ENCODE data around the gene PTPRN2.

The PTPRN2 gene

DNA sequence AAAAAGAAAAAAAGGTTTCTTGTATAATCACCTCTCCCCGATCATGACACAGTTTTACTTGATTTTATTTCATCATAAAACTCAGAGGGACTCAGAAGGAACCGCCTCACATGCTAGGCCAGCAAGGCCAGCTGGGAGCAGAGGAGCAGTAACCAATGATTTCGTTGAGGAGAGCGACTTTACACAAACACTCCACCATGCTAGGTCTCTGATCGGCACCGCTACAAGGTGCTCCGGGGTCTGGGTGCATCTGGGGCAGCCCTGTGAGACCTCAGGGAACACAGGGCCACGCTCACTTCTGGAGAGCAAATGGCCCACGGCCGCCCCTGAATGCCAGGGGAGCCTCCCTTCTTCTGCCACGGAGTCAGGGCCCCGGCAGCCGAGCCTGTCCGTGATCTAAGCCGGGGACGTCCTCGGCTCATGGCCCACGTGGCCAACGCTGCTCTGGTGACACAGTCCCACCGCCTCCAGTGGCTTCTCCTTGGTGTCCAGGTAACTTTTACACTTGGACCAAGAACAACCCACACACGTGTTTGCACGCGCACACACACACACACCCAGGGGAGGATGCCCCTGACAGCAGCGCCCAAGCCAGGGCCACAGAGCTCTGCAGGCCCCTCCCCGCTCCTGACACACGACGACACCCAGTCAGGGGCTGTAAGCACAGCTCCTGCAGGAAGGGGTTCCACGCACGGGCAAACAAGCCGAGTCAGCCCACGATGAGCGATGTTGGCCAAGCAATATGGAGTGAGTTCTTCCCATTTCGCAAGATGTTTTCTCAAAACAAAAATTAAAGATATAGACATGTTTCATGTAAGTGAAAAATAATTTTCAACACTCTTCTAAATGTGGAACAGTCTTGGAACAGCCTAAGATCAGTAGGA lies 918.5 kb downstream of the PTPRN2 start:
- Histone ChIP-seq H3K9ac (ENCODE audit: low read depth, low read length, poor library complexity) (no peak overlapping the region), H2BK120ac (ENCODE audit: low read depth, low read length) (no peak overlapping the region), H3K4me1 (ENCODE audit: control insufficient read depth in 2 of 2, insufficient read depth in 1 of 2, low read depth in 1 of 2, low read length in 2 of 2) (peaks cover 30 to 35% of the 10 kb centered on the region in 2 donors), H3K14ac (ENCODE audit: low read length) (peak overlapping the region; percentile 22), H3K18ac (ENCODE audit: low read length) (peak overlapping the region; percentile 20), H2BK5ac (ENCODE audit: low read length) (no peak overlapping the region), H2AFZ (ENCODE audit: low read length) (no peak overlapping the region), H4K91ac (ENCODE audit: low read depth, low read length, poor library complexity) (no peak overlapping the region), H3K27me3 (ENCODE audit: control insufficient read depth in 3 of 3, insufficient read depth in 3 of 3, low read depth in 1 of 3, low read length in 3 of 3) (peaks cover 0 to 2% (median 0%) of the 10 kb centered on the region in 3 experiments), H3K79me1 (ENCODE audit: low read depth, low read length) (peaks cover 19% of the 10 kb centered on the region), H3K4me2 (ENCODE audit: insufficient read depth, low read length, poor library complexity, severe bottlenecking) (no peak overlapping the region), H2AK5ac (ENCODE audit: low read depth, low read length) (peak overlapping the region; percentile 12), H2BK15ac (ENCODE audit: low read length) (no peak overlapping the region), H2BK12ac (ENCODE audit: low read length) (no peak overlapping the region), H3K27ac (replicated peaks; ENCODE audit: low read length) (peak overlapping the region; percentile 38), H3K23ac (ENCODE audit: low read depth, low read length, poor library complexity) (no peak overlapping the region), H3K4ac (ENCODE audit: low read length) (no peak overlapping the region), H3K9me3 (replicated peaks in 1 of 2; ENCODE audit: control insufficient read depth in 2 of 2, insufficient read depth in 1 of 2, low read depth in 1 of 2, low read length in 2 of 2) (no peaks in the 10 kb centered on the region), H3K36me3 (replicated peaks in 1 of 2; ENCODE audit: control insufficient read depth in 2 of 2, insufficient read depth in 2 of 2, low read length in 2 of 2) (peaks cover 15 to 97% of the 10 kb centered on the region in 2 donors), H3K4me3 (ENCODE audit: low read length in 2 of 2) (no peak overlapping the region), H4K8ac (ENCODE audit: low read depth, low read length) (no peak overlapping the region)
- no peak for DNase-seq (ENCODE audit: low spot score)
- WGBS, 2 donors (ENCODE audit: extremely low coverage in 2 of 2, insufficient read length in 2 of 2, insufficient replicate concordance in 1 of 2): no CpG with 5 or more reads among the region's 33 CpGs

DNA sequence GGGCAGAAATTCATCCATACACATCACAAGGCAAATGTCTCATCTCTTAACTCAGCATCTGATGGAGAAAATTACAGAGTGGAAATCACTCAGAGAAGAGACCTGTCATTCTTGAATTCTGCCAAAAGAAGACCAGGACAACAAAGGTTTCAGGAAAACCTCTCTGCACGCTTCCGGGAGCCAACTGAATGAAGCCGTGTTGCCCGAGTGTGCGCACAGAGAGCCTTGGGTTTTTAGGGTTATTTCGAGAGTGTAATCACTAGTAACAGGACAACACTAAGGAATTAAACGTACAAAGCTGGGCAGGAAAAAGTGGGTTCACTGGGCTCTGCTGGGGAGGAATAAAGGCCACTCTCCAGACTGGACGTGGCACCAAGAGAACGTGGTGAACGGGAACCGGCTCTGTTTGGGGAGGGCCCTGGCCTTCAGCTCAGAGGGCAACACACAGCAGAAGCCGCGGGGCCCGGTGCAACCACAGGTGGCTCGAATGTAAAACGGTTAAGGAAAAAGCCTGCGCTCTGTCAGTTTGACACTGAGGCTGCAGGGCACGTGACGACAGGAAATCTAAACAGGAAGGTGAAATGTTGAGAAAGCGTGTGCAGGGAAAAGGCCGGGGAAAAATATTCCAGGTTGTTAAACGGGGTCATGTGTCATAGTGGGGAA lies 919.3 kb downstream of the PTPRN2 start:
- Histone ChIP-seq H3K27me3 (ENCODE audit: control insufficient read depth in 3 of 3, insufficient read depth in 3 of 3, low read depth in 1 of 3, low read length in 3 of 3) (peaks cover 0 to 2% (median 0%) of the 10 kb centered on the region in 3 experiments), H3K36me3 (replicated peaks in 1 of 2; ENCODE audit: control insufficient read depth in 2 of 2, insufficient read depth in 2 of 2, low read length in 2 of 2) (peaks cover 15 to 97% of the 10 kb centered on the region in 2 donors), H3K4me3 (ENCODE audit: low read length in 2 of 2) (no peak overlapping the region), H4K8ac (ENCODE audit: low read depth, low read length) (no peak overlapping the region), H3K14ac (ENCODE audit: low read length) (no peak overlapping the region), H2BK15ac (ENCODE audit: low read length) (no peak overlapping the region), H2AFZ (ENCODE audit: low read length) (no peak overlapping the region), H4K91ac (ENCODE audit: low read depth, low read length, poor library complexity) (no peak overlapping the region), H2AK5ac (ENCODE audit: low read depth, low read length) (no peak overlapping the region), H3K4me1 (ENCODE audit: control insufficient read depth in 2 of 2, insufficient read depth in 1 of 2, low read depth in 1 of 2, low read length in 2 of 2) (peaks cover 30 to 39% of the 10 kb centered on the region in 2 donors), H3K18ac (ENCODE audit: low read length) (peak overlapping the region; percentile 59), H3K79me1 (ENCODE audit: low read depth, low read length) (peaks cover 23% of the 10 kb centered on the region), H3K9me3 (replicated peaks in 1 of 2; ENCODE audit: control insufficient read depth in 2 of 2, insufficient read depth in 1 of 2, low read depth in 1 of 2, low read length in 2 of 2) (no peaks in the 10 kb centered on the region), H2BK5ac (ENCODE audit: low read length) (no peak overlapping the region), H3K9ac (ENCODE audit: low read depth, low read length, poor library complexity) (no peak overlapping the region), H3K23ac (ENCODE audit: low read depth, low read length, poor library complexity) (no peak overlapping the region), H3K4ac (ENCODE audit: low read length) (no peak overlapping the region), H3K27ac (replicated peaks; ENCODE audit: low read length) (no peak overlapping the region), H3K4me2 (ENCODE audit: insufficient read depth, low read length, poor library complexity, severe bottlenecking) (no peak overlapping the region), H2BK120ac (ENCODE audit: low read depth, low read length) (no peak overlapping the region), H2BK12ac (ENCODE audit: low read length) (no peak overlapping the region)
- no CpG with 5 or more reads among the region's 22 CpGs for WGBS, 2 donors (ENCODE audit: extremely low coverage in 2 of 2, insufficient read length in 2 of 2, insufficient replicate concordance in 1 of 2)
- no peak for DNase-seq (ENCODE audit: low spot score)

DNA sequence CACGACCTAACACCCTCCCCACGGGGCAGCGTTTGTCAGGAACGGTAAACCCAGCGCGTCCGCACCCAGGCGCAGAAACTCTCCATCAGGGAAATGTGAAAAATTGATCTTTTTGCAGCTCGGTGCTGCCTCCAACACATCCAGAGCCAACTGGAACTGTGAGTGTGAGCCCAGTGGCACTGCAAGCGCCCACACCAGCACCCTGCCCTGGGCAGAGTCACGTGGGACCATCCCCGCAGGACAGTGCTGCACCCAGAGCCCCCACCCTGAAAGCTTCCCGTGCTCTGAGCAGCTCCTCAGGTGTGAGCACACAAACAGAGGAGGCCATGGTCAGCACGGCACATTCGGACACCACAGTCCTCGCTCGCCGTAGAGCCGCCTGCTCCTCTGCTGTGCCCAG lies 919.9 kb downstream of the PTPRN2 start:
- H3K4ac ChIP-seq (ENCODE audit: low read length): no peak overlapping the region
- no peak overlapping the region for H2AK5ac ChIP-seq (ENCODE audit: low read depth, low read length)
- H3K79me1 ChIP-seq (ENCODE audit: low read depth, low read length): peaks cover 28% of the 10 kb centered on the region
- peak overlapping the region; percentile 4 for H3K23ac ChIP-seq (ENCODE audit: low read depth, low read length, poor library complexity)
- H3K9ac ChIP-seq (ENCODE audit: low read depth, low read length, poor library complexity): no peak overlapping the region
- H4K91ac ChIP-seq (ENCODE audit: low read depth, low read length, poor library complexity): no peak overlapping the region
- H3K14ac ChIP-seq (ENCODE audit: low read length): no peak overlapping the region
- H3K4me3 ChIP-seq (ENCODE audit: low read length in 2 of 2): no peak overlapping the region
- H2BK120ac ChIP-seq (ENCODE audit: low read depth, low read length): no peak overlapping the region
- no peak overlapping the region for H3K4me2 ChIP-seq (ENCODE audit: insufficient read depth, low read length, poor library complexity, severe bottlenecking)
- H3K9me3 ChIP-seq (replicated peaks in 1 of 2; ENCODE audit: control insufficient read depth in 2 of 2, insufficient read depth in 1 of 2, low read depth in 1 of 2, low read length in 2 of 2): no peaks in the 10 kb centered on the region
- H2BK5ac ChIP-seq (ENCODE audit: low read length): peak overlapping the region; percentile 48
- no peak overlapping the region for H2AFZ ChIP-seq (ENCODE audit: low read length)
- no peak overlapping the region for H2BK12ac ChIP-seq (ENCODE audit: low read length)
- peak overlapping the region; percentile 61 for H3K18ac ChIP-seq (ENCODE audit: low read length)
- H2BK15ac ChIP-seq (ENCODE audit: low read length): peak overlapping the region; percentile 56
- peak overlapping the region; percentile 8 for H3K27ac ChIP-seq (replicated peaks; ENCODE audit: low read length)
- H4K8ac ChIP-seq (ENCODE audit: low read depth, low read length): no peak overlapping the region
- DNase-seq (ENCODE audit: low spot score): no peak
- peaks cover 29 to 42% of the 10 kb centered on the region in 2 donors for H3K4me1 ChIP-seq (ENCODE audit: control insufficient read depth in 2 of 2, insufficient read depth in 1 of 2, low read depth in 1 of 2, low read length in 2 of 2)
- H3K27me3 ChIP-seq (ENCODE audit: control insufficient read depth in 3 of 3, insufficient read depth in 3 of 3, low read depth in 1 of 3, low read length in 3 of 3): peaks cover 0 to 2% (median 0%) of the 10 kb centered on the region in 3 experiments
- WGBS, 2 donors (ENCODE audit: extremely low coverage in 2 of 2, insufficient read length in 2 of 2, insufficient replicate concordance in 1 of 2): no CpG with 5 or more reads among the region's 19 CpGs
- H3K36me3 ChIP-seq (replicated peaks in 1 of 2; ENCODE audit: control insufficient read depth in 2 of 2, insufficient read depth in 2 of 2, low read length in 2 of 2): peaks cover 19 to 97% of the 10 kb centered on the region in 2 donors

DNA sequence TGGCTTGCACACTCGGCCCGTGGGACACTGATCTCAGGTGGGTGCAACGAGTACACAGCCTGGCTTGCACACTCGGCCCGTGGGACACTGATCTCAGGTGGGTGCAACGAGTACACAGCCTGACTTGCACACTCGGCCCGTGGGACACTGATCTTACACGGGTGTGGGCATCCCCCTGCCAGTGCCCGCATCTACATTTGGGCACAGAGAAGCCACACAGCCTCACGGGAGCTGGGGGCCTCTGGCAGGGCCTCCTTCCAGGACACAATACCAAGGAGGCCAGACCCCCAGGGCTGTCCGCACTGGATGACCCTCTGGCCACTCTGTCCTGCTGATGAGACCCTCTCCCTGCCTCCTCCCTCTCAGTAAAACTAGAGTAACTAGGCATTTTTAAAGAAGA lies 920.4 kb downstream of the PTPRN2 start:
- H3K14ac ChIP-seq (ENCODE audit: low read length): no peak overlapping the region
- H3K27ac ChIP-seq (replicated peaks; ENCODE audit: low read length): peak overlapping the region; percentile 8
- no peak overlapping the region for H2AFZ ChIP-seq (ENCODE audit: low read length)
- H2BK5ac ChIP-seq (ENCODE audit: low read length): peak overlapping the region; percentile 48
- H3K4me1 ChIP-seq (ENCODE audit: control insufficient read depth in 2 of 2, insufficient read depth in 1 of 2, low read depth in 1 of 2, low read length in 2 of 2): peaks cover 25 to 39% of the 10 kb centered on the region in 2 donors
- no peak overlapping the region for H3K4ac ChIP-seq (ENCODE audit: low read length)
- no peak overlapping the region for H2BK12ac ChIP-seq (ENCODE audit: low read length)
- no peak overlapping the region for H3K9ac ChIP-seq (ENCODE audit: low read depth, low read length, poor library complexity)
- peaks cover 18 to 97% of the 10 kb centered on the region in 2 donors for H3K36me3 ChIP-seq (replicated peaks in 1 of 2; ENCODE audit: control insufficient read depth in 2 of 2, insufficient read depth in 2 of 2, low read length in 2 of 2)
- H3K4me2 ChIP-seq (ENCODE audit: insufficient read depth, low read length, poor library complexity, severe bottlenecking): no peak overlapping the region
- no peak overlapping the region for H2BK120ac ChIP-seq (ENCODE audit: low read depth, low read length)
- no peak overlapping the region for H2AK5ac ChIP-seq (ENCODE audit: low read depth, low read length)
- no CpG with 5 or more reads among the region's 12 CpGs for WGBS, 2 donors (ENCODE audit: extremely low coverage in 2 of 2, insufficient read length in 2 of 2, insufficient replicate concordance in 1 of 2)
- H3K23ac ChIP-seq (ENCODE audit: low read depth, low read length, poor library complexity): no peak overlapping the region
- H4K8ac ChIP-seq (ENCODE audit: low read depth, low read length): no peak overlapping the region
- H3K9me3 ChIP-seq (replicated peaks in 1 of 2; ENCODE audit: control insufficient read depth in 2 of 2, insufficient read depth in 1 of 2, low read depth in 1 of 2, low read length in 2 of 2): no peaks in the 10 kb centered on the region
- H2BK15ac ChIP-seq (ENCODE audit: low read length): no peak overlapping the region
- H3K18ac ChIP-seq (ENCODE audit: low read length): peak overlapping the region; percentile 15
- no peak for DNase-seq (ENCODE audit: low spot score)
- H4K91ac ChIP-seq (ENCODE audit: low read depth, low read length, poor library complexity): no peak overlapping the region
- peaks cover 0 to 2% (median 0%) of the 10 kb centered on the region in 3 experiments for H3K27me3 ChIP-seq (ENCODE audit: control insufficient read depth in 3 of 3, insufficient read depth in 3 of 3, low read depth in 1 of 3, low read length in 3 of 3)
- peaks cover 31% of the 10 kb centered on the region for H3K79me1 ChIP-seq (ENCODE audit: low read depth, low read length)
- H3K4me3 ChIP-seq (ENCODE audit: low read length in 2 of 2): no peak overlapping the region
